HCT116 (cell line): Measurements from ENCODE around the gene NLGN3. TPM values are rescaled to one million over a fixed set of nuclear protein-coding genes. Genes with fewer than 3 reads are reported as not detected.

Source experiments
- ATAC-seq: fragments of 200-7000 bp; cut with Tn5 transposase; 2 replicates; pipeline ENCODE4 v1.9.1; 2020; ENCODE audit warnings: mild to moderate bottlenecking, moderate library complexity
- BruUV-seq: library from RNA; stranded (reverse); fragments of 400-500 nt; replicated peaks from 2 replicates; lab custom pipeline; 2021; lab: Mats Ljungman, UMichigan
- CTCF ChIA-PET: fragments of 300-600 bp; sonication (Branson Sonifier 250); formaldehyde crosslinking; loops from one replicate; lab custom pipeline; 2021; ENCODE audit warnings: antibody characterized with exemption; lab: Charles Lee
- POLR2A ChIA-PET: fragments of 300-600, 350-600 bp; sonication (Branson Sonifier 250); formaldehyde crosslinking; loops from one replicate; lab custom pipeline; 2021; ENCODE audit warnings: antibody characterized with exemption; lab: Charles Lee
- RAD21 ChIA-PET, 2 experiments: fragments of 300-600 bp; sonication (Branson Sonifier 250); formaldehyde crosslinking; loops; one replicate each; lab custom pipeline; 2023; ENCODE audit warnings: low total read pairs in 2 of 2; ENCODE audit not compliant: uncharacterized antibody in 2 of 2, unreplicated experiment in 2 of 2, low non-redundant PET in 1 of 2; lab: Charles Lee
- DNase-seq: peaks from one replicate; pipeline ENCODE4 v3.0.0-alpha.2; 2010; ENCODE audit warnings: low read depth, low spot score
- H2AFZ ChIP-seq: fragments of 200-600 bp; shearing (Covaris generic), sonication (generic); 2 replicates; pipeline ENCODE4 v1.6.1; 2017; ENCODE audit warnings: low read depth, mixed run types, mixed read lengths, antibody characterized with exemption, low read length; ENCODE audit not compliant: poor library complexity, severe bottlenecking
- H3K27ac ChIP-seq: 2 replicates; pipeline ENCODE4 v1.5.1; 2012; ENCODE audit warnings: low read depth, low read length
- H3K27me3 ChIP-seq: fragments of 200-600 bp; sonication (generic); 2 replicates; pipeline ENCODE4 v1.6.1; 2016; ENCODE audit warnings: mixed run types, low read length, mixed read lengths; ENCODE audit not compliant: insufficient read depth
- H3K36me3 ChIP-seq, 2 experiments: fragments of 200-500 bp in 1 of 2; fragments of 200-600 bp in 1 of 2; sonication (Bioruptor generic) in 1 of 2; sonication (generic) in 1 of 2; 2 replicates each; pipeline versions ENCODE4 v1.5.1 to v1.6.1; 2014 to 2016; ENCODE audit warnings: low read length in 2 of 2, inconsistent platforms in 1 of 2, mixed read lengths in 1 of 2, mixed run types in 1 of 2; ENCODE audit not compliant: insufficient read depth in 2 of 2, control insufficient read depth in 1 of 2
- H3K4me1 ChIP-seq, 2 experiments: fragments of 200-600 bp in 1 of 2; sonication (generic) in 1 of 2; 2 replicates each; pipeline versions ENCODE4 v1.5.1 to v1.6.1; 2012 to 2017; ENCODE audit warnings: low read length in 2 of 2, inconsistent platforms in 1 of 2, mild to moderate bottlenecking in 1 of 2, mixed read lengths in 1 of 2, mixed run types in 1 of 2, moderate library complexity in 1 of 2; ENCODE audit not compliant: insufficient read depth in 2 of 2, control insufficient read depth in 1 of 2
- H3K4me2 ChIP-seq: fragments of 200-600 bp; sonication (generic); 2 replicates; pipeline ENCODE4 v1.6.1; 2017; ENCODE audit warnings: mixed run types, low read length, mixed read lengths
- H3K4me3 ChIP-seq, 2 experiments: fragments of 200-600 bp in 1 of 2; sonication (generic) in 1 of 2; replicated peaks in 1 of 2; 2 replicates each; pipeline ENCODE4 v1.5.1; 2011 to 2016; ENCODE audit warnings: low read length in 2 of 2, control low read depth in 1 of 2, low read depth in 1 of 2, mild to moderate bottlenecking in 1 of 2, mixed read lengths in 1 of 2, mixed run types in 1 of 2
- H3K79me2 ChIP-seq: fragments of 200-600 bp; sonication (generic); 2 replicates; pipeline ENCODE4 v1.6.1; 2017; ENCODE audit warnings: mild to moderate bottlenecking, mixed run types, low read length, moderate library complexity, mixed read lengths; ENCODE audit not compliant: insufficient read depth
- H3K9ac ChIP-seq: fragments of 200-600 bp; sonication (generic); 2 replicates; pipeline ENCODE4 v1.6.1; 2016; ENCODE audit warnings: low read length, mixed read lengths
- H3K9me2 ChIP-seq: fragments of 200-600 bp; sonication (generic), shearing (Covaris generic); 2 replicates; pipeline ENCODE4 v1.6.1; 2017; ENCODE audit warnings: mixed run types, mild to moderate bottlenecking, moderate library complexity; ENCODE audit not compliant: insufficient read depth
- H3K9me3 ChIP-seq, 2 experiments: fragments of 200-500 bp in 1 of 2; fragments of 200-600 bp in 1 of 2; sonication (Bioruptor generic) in 1 of 2; sonication (generic) in 1 of 2; 2 replicates each; pipeline ENCODE4 v1.6.1; 2014 to 2017; ENCODE audit warnings: low read length in 2 of 2, mixed read lengths in 2 of 2, inconsistent platforms in 1 of 2, low read depth in 1 of 2, mild to moderate bottlenecking in 1 of 2, mixed run types in 1 of 2, moderate library complexity in 1 of 2; ENCODE audit not compliant: control insufficient read depth in 1 of 2, insufficient read depth in 1 of 2
- H4K20me1 ChIP-seq: fragments of 200-600 bp; sonication (generic), shearing (Covaris generic); 2 replicates; pipeline ENCODE4 v1.6.1; 2017; ENCODE audit warnings: mixed run types, mild to moderate bottlenecking, moderate library complexity; ENCODE audit not compliant: insufficient read depth
- CBX3 ChIP-seq: IDR thresholded peaks from 2 replicates; pipeline ENCODE4 v1.6.1; 2012; ENCODE audit warnings: low read depth
- CEBPB ChIP-seq: IDR thresholded peaks from 2 replicates; pipeline ENCODE4 v1.6.1; 2012; ENCODE audit warnings: low read depth
- ELF1 ChIP-seq: IDR thresholded peaks from 2 replicates; pipeline ENCODE4 v1.6.1; 2012; ENCODE audit warnings: low read depth, borderline replicate concordance
- RAD21 ChIP-seq: IDR thresholded peaks from 2 replicates; pipeline ENCODE4 v1.6.1; 2012; ENCODE audit warnings: low read depth, mild to moderate bottlenecking
- SRF ChIP-seq: IDR thresholded peaks from 2 replicates; pipeline ENCODE4 v1.6.1; 2012; ENCODE audit warnings: low read depth
- TCF7L2 ChIP-seq: IDR thresholded peaks from 2 replicates; pipeline ENCODE4 v1.7.0; 2011; ENCODE audit warnings: borderline replicate concordance, inconsistent platforms; ENCODE audit not compliant: insufficient read depth, insufficient read length; ENCODE audit errors: extremely low read depth
- ZNF274 ChIP-seq: fragments of 200-500 bp; sonication (Bioruptor generic); IDR thresholded peaks from 2 replicates; pipeline ENCODE4 v1.6.1; 2014; ENCODE audit warnings: mild to moderate bottlenecking, low read depth, low read length, inconsistent platforms
- intact Hi-C: fragments of 100-400 bp; cut with micrococcal nuclease; formaldehyde crosslinking; loops from 2 replicates; pipeline ENCODE4 v1.10.0; 2022
- total RNA-seq: library from RNA; stranded (reverse); gene quantifications from one replicate; pipeline ENCODE4 v1.2.1, GENCODE V29; 2021; ENCODE audit not compliant: unreplicated experiment
- TF ChIP-seq, protein P1 (sequence below): IDR thresholded peaks from 2 replicates; pipeline ENCODE4 v1.6.1; 2011; ENCODE audit warnings: mild to moderate bottlenecking, low read length, moderate library complexity; ENCODE audit not compliant: insufficient replicate concordance; ENCODE audit errors: extremely low read depth
- TF ChIP-seq, protein P2 (sequence below): IDR thresholded peaks from 2 replicates; pipeline ENCODE4 v1.6.1; 2012
- TF ChIP-seq, protein P3 (sequence below): IDR thresholded peaks from 2 replicates; pipeline ENCODE4 v1.6.1; 2012
- TF ChIP-seq, protein P4 (sequence below): IDR thresholded peaks from 2 replicates; pipeline ENCODE4 v1.6.1; 2012; ENCODE audit warnings: low read depth

NLGN3 gene
- total RNA-seq, 1 experiment from 2014 or later: 1.4 TPM

DNA sequence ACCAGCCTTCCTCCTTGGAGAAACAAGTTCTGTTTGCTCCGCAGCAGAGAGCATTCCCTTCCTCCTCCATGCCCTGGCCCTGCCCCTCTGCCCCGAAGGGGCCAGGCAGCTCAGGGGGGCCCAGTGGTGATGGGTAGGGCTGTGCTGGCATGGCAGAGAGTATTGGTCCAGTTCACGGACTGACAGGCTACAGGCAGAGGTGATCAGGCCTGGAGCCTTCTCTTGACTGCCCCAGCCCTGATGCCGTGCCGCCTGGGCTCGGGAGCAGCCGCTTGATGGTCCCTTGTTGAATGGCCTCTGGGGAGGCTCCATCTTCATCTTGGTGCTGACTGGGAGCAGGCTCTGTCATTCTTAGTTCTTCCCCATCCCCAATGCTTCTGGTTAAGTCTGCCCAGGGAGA lies 9.6 kb downstream of the NLGN3 start:
- RAD21 ChIA-PET: no interaction called here
- no peak for ATAC-seq
- no peak overlapping the region for H2AFZ ChIP-seq
- no peaks in the 10 kb centered on the region for H3K79me2 ChIP-seq
- no peaks in the 10 kb centered on the region for H3K36me3 ChIP-seq
- TF ChIP-seq CEBPB (no peak), SRF (no peak), CBX3 (no peak), ELF1 (no peak), RAD21 (no peak), ZNF274 (no peak), TCF7L2 (no peak)
- TF ChIP-seq, protein P1, sequence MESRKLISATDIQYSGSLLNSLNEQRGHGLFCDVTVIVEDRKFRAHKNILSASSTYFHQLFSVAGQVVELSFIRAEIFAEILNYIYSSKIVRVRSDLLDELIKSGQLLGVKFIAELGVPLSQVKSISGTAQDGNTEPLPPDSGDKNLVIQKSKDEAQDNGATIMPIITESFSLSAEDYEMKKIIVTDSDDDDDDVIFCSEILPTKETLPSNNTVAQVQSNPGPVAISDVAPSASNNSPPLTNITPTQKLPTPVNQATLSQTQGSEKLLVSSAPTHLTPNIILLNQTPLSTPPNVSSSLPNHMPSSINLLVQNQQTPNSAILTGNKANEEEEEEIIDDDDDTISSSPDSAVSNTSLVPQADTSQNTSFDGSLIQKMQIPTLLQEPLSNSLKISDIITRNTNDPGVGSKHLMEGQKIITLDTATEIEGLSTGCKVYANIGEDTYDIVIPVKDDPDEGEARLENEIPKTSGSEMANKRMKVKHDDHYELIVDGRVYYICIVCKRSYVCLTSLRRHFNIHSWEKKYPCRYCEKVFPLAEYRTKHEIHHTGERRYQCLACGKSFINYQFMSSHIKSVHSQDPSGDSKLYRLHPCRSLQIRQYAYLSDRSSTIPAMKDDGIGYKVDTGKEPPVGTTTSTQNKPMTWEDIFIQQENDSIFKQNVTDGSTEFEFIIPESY: no peak
- TF ChIP-seq, protein P2, sequence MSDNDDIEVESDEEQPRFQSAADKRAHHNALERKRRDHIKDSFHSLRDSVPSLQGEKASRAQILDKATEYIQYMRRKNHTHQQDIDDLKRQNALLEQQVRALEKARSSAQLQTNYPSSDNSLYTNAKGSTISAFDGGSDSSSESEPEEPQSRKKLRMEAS: no peak
- TF ChIP-seq, protein P3, sequence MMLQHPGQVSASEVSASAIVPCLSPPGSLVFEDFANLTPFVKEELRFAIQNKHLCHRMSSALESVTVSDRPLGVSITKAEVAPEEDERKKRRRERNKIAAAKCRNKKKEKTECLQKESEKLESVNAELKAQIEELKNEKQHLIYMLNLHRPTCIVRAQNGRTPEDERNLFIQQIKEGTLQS: no peak
- TF ChIP-seq, protein P4, sequence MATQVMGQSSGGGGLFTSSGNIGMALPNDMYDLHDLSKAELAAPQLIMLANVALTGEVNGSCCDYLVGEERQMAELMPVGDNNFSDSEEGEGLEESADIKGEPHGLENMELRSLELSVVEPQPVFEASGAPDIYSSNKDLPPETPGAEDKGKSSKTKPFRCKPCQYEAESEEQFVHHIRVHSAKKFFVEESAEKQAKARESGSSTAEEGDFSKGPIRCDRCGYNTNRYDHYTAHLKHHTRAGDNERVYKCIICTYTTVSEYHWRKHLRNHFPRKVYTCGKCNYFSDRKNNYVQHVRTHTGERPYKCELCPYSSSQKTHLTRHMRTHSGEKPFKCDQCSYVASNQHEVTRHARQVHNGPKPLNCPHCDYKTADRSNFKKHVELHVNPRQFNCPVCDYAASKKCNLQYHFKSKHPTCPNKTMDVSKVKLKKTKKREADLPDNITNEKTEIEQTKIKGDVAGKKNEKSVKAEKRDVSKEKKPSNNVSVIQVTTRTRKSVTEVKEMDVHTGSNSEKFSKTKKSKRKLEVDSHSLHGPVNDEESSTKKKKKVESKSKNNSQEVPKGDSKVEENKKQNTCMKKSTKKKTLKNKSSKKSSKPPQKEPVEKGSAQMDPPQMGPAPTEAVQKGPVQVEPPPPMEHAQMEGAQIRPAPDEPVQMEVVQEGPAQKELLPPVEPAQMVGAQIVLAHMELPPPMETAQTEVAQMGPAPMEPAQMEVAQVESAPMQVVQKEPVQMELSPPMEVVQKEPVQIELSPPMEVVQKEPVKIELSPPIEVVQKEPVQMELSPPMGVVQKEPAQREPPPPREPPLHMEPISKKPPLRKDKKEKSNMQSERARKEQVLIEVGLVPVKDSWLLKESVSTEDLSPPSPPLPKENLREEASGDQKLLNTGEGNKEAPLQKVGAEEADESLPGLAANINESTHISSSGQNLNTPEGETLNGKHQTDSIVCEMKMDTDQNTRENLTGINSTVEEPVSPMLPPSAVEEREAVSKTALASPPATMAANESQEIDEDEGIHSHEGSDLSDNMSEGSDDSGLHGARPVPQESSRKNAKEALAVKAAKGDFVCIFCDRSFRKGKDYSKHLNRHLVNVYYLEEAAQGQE: no peak
- TF ChIP-seq, all 23 proteins: peak for 0
- Histone ChIP-seq H3K4me1 (no peaks in the 10 kb centered on the region), H4K20me1 (no peaks in the 10 kb centered on the region), H3K4me3 (no peak overlapping the region), H3K9me3 (no peaks in the 10 kb centered on the region), H3K9ac (no peak overlapping the region), H3K27ac (no peak overlapping the region), H3K9me2 (no peaks in the 10 kb centered on the region), H3K4me2 (no peak overlapping the region), H3K27me3 (no peaks in the 10 kb centered on the region)
- no TSS peak for BruUV-seq
- intact Hi-C loops: no loop called here
- DNase-seq: no peak
- ChIA-PET CTCF (no interaction called here), POLR2A (no interaction called here)
